Pons (tissue), 1 donor: Measurements from ENCODE around the gene C10orf95.

Source experiments
- DNase-seq: peaks from one replicate; pipeline ENCODE4 v3.0.0-alpha.2; 2016; ENCODE audit warnings: low spot score

C10orf95 gene

DNA sequence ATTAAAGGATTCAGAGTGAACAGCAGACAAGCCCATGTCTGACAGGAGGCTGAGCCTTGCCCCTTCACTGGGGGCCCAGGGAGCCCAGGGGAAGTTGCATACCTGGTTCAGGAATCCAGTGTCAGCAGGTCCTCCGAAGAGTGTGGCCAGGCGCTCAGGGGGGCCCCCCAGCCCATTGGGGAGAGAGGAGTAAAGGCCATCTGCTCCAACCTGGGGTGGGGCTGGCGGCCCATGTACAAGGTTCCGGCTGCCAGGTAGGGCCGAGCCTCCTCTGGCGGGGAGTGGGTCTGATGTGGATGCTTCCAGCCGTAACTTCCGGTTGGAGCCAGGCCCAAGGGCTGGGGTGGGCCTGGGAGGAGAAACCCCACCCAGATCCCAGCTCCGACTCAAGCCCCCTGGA lies 35.1 kb downstream of the C10orf95 start:
- no peak for DNase-seq

DNA sequence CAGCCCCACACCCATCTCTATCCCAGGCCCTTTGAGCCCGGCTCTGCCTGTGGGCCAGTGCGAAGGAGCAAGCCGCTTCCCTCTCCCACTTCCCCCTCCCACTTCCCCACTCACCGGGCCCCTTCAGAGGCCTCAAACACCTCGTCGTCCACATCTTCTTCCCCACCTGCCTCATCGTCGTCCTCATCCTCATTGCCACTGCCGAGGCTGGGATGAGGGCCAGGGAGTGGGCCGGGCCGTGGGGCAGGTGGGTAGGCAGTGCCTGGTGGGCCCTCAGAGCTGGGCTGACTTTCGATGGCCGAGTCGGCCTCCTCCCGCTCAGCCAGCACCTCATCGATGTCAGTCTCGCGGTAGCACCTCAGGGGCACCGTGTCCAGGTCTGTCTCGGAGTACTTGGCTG lies 36.6 kb downstream of the C10orf95 start:
- no peak for DNase-seq

DNA sequence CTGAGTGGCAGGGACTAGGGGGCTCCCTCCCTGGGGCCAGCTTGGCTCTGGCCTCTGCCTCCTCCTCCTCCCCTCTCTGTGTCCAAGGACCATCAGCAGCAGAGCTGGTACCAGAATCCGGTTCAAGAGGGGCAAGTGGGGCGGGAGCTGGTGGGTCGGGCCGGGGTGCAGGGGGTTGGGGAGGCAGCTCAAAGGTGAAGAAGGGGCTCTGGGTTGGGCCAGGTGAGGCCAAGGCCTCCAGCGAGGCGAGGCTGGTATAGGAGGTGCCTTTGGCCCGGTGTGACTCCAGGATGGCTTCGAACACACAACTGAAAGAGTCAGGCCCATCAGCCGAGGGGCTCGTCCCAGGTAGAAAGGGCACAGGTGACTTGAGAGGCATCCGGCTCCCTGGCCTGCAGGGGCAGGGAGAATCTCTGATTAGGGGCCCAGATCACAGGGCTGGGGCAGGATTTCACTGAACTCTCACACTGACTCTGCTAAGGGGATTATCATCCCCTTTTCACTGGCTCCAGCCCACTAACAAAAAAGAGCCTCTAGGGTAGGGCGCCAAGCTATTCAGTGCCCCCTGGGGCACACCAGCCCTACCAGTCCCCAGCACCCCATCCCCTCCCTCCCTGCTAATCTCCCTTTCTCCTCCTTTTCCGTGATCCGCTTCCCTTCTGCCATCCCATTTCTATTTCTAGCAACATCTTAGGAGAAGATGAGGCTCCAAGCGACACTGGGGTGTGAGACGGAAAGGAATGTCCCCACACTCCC lies 37.4 kb downstream of the C10orf95 start:
- no peak for DNase-seq

DNA sequence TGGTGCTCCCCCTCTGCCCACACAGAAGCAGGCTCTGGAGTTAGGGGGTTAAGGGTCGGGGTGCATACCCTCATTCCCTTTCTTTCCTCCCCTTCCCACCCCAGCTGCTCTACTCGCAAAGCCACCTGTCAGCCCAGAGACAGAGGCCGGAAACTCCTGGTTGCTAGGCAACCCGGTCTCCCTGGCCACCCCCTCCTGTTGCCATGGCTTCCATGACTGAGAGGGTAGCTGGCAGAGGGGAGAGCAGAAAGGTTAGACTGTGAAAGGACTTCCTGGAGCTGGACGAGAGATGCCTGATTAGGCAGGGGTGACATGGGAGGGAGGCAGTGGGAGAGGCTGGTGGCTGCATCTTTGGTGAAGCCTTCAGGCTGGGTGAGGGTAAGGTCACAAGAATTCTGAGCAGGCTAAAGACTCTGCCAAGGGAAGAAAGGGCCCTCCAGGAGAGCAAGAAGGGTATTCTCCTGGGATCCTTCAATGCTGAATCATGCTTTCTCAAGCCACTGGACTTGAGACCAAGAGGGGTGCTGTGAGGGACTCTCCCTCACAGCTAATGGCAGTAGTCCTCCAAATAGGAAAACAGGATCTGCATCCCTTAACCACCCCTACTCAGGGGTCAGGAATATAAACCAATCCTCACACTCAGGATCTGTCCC lies 38.2 kb downstream of the C10orf95 start:
- DNase-seq: no peak

DNA sequence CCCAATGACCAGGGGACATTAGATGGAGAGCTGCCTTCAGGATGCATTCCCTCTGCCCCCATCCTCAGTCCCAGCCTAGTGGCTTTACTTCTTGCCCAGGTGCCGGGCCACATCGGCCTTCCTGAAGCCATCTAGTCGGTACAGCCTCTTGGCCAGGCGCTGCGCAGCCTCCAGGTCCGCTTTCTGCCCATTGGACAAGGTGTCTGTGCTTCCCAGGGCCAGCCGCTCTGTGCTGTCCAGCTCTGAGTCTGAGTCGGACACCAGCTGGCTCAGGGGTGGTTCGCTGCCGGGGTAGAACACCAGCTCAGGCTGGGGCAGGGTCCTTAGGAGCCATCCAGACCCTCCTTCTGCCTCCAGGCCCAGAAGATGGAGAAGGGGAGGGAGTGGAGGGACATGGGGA lies 39.0 kb downstream of the C10orf95 start:
- DNase-seq: no peak

DNA sequence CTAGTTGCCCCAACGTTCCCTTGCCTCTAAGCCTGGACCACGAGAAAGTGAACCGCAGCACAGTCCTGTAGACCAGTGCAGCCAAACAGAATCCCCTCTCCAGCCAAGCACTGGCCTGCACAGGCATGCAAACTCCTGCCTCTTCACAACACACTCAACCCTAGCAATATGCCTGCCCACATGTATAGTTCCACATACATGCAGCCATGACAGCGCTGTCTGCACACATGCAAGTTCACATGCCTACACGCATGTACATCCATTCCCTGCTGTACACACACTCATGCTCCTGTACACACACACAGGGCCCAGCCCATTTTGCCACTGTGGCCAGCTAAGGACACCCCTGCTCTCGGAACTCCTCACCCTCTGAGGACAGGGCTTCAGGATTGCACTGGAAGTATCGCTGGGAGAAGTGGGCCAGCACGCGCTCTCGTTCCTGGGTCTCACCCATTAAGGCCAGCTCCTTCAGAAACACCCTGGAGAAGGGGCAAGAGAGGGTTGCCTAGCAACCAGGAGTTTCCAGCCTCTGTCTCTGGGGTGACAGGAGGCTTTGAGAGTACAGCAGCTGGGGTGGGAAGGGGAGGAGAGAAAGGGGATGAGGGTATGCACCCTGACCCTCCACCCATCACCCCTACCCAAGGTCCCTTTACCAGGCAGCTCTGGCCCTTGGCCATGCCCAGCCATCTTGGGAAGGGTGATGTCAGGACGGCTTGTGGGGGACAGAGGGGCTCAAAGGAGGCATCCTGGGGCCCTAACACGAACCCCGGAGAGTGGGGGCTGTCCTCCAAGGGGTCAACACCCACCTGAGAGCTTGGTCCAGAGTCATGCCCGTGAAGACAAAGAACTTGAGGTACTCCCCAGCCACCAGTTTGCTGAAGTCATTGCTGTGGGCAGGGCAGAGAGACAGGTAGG lies 39.7 kb downstream of the C10orf95 start:
- no peak for DNase-seq

DNA sequence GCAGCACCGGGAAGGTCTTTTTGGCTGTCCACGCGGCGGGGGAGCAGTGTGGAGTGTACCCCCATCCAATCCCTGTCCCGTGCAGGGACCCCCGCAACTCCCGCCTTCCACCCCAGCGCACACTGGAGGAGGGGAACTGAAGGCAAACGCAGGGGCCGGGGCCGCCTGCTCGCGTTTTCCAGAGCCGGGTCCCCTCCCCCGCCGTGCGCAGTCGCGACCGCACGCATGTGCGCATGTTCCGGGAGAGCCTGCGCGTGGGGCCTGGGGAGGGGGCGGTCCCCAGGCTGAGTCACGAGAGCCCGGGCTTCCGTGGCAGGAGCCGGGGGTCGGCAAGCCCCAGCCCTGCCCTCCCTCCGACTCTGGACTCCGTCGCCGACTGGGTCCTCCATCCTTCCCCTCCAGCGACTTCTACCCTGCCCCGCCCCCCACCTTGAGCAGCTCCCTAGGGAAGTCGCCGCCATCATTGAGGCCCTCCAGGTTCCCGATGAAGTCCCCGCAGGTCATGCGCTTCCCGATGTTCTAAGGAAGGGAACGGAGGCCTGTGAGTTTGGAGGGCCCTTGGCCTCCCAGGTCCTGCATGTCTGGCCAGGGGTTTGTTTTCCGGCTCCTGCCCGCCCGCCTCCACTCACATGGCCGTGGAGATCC lies 40.8 kb downstream of the C10orf95 start:
- DNase-seq: no peak

DNA sequence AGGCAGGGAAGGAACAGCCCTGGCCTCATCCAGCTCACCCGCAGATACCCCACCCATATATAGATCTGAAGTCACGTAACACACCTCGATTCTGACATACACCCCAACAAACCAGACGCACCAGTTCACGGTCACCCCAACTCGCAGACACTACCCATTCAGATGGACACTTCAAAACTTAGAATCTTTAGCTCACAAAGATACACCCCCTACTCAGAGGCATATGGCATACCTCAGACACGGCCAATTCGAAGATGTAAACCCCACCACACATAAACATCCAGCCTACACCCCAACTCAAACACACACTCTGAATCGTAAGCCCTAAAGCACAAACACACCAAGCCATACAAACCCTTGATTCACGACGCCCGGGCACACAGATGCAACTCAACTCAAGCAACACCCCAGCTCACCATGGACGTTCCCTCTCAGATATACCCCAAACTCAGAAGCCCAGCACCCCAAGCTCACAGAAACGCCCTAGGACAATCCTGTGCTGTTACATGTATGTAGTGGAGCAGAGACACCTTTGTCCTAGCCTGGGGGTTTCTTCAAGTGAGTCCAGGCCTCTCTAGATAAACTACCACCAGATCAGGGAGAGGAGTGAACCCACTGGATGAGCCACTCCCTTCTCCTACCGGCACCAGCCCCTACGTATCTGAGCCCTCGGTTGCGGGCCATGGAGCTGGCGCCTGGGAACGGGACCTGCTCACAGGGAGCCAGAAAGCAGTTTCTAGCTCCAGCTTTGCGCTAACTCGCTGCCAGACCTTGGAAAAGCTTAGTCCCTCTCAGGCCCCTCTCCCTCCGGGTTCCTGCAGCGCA lies 41.5 kb downstream of the C10orf95 start:
- no peak for DNase-seq

DNA sequence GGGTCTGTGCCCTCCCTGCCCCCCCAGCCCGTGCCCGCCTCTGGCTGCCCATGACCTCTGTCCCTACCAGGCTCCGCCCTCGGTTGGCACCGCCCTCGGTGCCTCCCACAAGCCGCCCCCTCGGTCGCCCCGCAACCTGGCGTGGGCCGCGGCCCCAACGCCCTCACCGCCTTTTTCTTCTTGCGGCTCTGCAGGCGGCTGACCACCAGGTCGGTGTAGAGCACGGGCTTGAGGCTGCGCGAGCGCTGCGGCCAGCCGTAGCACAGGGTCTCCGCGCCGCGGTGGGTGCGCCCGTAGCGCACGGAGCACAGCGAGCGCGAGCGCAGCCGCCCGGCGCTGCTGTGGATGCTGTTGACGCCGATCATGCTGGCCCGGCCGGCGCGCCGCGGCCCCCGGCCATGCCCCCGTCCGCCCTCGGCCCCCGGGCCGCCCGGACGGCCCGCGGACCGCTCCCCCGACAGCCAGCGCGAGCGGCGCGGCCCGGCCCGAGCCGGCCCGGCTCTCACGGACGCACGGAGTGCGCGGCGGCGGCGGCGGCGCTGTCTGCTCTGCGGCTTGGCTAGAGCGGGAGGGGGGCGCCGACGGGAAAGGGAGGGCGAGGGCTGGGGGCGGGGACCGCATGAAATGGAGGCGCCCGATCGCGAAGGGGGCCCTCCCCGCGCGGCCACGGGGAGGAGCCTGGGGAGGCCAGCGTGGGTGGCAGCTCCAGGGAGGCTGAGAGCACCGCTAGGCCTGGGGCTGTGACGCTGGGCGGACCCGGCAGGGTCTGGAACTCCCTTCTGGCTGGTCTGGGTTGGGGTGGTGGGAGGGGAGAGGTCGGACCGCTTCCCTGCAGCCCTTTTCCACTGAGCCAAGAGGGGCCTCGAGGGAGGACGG lies 42.4 kb downstream of the C10orf95 start:
- no peak for DNase-seq

DNA sequence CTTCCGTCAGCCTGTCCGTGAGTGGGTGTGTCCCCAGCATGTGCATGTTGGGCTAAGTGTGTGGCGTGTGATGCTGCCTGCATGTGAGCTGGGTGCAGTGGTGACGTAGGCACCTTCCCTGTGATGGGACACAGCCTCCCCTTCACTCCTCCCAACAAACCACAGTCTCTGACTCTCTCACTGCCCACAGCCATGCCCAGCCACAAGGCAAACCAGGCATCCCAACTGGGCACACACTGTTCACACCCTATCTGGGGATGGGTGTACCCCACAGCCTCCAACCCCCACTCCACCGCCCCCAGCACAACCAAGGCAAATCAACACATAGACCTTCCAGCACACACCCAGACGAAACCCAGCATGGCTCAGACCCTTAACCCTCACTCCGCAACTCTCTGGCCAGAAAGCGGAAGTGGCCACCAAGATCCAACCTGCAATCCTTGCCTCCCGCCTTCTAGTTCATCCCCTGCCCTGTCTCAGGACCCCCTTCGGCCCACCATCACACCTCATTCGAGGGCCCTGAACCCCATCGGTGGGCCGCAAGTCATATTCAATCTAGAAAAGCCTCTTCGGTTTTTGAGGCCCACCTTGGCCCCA lies 43.1 kb downstream of the C10orf95 start:
- no peak for DNase-seq

DNA sequence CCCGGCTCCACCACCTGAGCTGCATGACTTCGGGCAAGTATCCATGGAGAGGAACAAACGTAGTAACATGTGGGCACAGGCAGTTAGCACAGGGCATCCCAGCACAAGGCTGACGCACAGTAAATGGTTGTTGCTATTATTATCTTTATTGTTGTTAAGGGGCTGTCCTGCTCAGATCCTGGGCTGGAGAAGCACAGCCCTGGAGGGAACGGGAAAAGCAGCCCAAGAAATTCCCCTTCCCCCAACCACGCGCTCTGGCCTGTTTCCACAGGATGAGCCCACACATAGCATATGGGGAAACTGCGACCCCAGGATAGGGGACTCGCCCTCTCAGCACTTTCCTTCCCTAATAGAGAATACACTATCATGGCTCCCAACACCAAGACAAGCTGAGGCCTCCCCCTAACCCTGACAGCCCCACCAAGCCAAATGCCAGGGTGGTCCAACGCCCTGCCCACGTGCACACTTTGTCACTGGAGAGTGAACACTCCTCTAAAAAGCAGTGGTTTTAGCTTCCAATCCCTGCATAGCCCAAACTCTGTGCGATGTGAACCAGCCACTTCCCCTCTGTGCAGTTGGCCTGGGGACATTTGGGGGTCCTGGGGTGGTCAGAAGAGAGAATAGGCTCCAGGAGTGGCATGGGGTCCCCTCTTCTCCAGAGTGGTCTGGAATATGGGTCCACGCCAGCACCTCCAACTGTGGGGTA lies 43.8 kb downstream of the C10orf95 start:
- DNase-seq: no peak

DNA sequence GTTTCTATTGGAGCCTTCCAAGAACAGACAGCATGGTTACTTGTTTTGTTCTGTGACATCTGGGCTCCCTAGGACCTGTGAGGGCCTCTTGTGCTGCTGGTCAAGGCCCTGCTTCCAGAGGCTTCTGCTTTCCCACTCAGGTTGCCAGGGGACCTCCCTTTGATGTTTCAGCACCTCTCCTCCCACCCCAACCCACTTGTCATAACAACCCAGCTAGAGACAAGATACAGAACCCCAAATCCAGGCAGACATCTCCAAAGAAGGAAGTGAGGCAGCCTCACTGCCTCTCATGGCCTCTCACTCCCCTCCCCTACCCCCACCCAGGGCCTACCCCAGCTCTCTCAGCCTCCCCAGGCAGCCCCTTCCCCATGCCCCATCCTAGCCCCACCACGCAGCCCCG lies 44.5 kb downstream of the C10orf95 start:
- DNase-seq: no peak

DNA sequence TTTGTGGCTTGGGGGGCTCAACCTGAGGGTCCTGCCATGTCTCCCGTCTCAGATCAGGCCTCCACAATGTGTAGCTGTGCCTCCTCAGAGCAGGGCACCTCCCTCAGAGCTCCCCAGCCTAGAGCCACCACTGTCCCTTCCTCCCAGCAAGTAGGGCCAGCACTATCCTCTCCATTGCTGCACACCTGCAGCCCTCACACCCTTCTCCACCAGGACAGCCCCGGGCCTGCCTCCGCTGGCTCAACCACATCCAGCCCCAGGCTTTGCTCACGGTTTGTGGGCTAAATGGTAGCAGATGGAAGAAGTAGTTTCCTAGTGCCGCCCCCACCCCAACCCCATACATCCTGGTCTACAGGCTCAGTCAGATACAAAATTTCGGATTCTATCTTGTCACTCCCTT lies 45.7 kb downstream of the C10orf95 start:
- no peak for DNase-seq

DNA sequence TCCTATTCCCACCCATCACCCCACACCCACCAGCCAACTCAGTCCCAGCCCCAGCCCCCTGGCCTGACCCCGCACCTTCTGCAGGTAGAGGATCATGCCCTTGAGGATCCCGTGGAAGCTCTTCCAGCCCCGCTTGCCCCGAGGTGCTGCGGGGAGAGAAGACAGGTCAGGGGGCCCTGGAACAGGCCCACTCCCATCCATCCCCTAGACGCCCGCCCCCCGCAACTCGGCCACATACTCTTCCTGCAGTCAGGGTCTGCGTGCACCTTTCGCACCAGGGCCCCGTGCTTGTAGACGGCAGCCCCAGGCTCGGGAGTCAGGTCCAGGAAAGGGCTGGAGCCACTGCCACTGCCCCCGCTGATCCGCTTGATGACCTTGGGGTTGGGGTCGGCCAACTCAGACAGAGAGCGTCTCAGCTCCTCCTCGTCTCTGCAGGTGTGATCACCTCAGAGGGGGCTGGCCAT lies 46.2 kb downstream of the C10orf95 start:
- DNase-seq: no peak

DNA sequence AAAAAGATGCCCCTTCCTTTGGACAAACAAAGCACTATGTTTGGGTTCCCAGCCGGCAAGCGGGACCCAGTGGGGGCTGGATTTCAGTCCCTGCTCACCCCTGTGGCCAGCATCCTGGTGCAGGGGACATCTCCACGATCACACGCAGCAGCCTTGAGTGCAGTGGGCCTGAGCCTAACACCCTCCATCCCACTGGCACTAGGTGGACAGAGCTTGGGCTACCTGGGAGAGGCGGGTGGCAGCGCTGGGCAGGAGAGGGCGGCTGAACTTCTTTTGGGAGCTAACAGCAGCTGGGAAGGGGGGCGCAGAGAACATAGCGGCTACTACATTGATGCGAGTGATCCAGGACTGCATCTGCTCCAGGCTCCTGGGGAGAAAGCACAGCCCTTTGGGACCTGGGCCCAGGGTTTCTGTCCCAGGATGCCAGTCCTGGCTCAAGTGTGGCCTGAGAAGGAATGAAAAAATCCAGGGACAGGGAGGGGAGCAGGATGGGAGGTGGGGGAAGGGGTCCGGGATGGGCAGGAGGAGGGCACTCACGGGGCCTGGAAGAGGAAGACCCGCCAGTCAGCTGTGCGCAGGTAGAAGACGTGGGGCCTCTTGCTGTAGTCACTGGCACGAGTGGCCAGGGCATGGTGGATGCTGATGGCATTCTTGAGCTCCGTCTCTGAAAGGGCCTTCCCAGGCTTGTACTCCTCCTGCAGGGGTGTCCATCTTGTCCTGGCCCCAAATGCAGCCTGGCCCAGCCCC lies 46.8 kb downstream of the C10orf95 start:
- no peak for DNase-seq

DNA sequence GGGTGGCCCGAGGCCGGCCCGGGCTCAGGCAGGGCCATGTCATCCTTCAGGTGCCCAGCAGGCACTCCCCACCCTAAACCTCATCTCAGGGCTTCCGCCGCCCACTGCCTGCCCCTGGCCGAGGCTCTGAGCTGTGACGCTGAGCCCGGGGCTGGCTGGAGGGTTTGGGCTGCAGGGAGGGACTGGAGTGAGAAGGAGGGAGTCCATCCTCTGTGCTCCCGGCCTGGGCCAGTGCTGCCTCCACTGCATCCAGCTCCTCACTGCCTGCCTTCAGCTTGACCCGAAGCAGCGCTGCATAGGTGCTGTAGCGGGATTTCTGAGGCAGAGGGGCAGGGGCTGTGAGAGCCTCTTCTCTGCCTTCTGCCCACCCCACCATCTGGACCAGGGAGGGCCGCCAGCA lies 48.2 kb downstream of the C10orf95 start:
- DNase-seq: no peak

DNA sequence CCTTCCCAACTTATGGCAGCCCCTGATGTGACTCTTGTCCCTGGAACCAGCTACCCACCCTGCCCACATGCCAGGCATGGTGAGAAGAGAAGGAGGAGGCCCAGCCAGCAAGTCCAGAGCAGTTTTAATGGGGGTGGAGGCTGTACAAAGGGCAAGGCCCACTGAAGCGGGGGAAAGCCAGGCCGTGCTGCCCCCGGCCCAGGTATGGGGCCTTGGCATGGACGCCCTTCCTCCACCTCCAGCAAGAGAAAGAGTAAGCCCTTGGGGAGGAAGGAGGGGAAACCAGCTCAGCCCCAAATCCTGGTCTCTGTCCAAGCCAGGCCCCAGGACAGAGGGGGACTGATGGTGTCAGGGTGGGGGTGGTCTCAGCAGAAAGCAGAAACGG lies 48.8 kb downstream of the C10orf95 start:
- no peak for DNase-seq

DNA sequence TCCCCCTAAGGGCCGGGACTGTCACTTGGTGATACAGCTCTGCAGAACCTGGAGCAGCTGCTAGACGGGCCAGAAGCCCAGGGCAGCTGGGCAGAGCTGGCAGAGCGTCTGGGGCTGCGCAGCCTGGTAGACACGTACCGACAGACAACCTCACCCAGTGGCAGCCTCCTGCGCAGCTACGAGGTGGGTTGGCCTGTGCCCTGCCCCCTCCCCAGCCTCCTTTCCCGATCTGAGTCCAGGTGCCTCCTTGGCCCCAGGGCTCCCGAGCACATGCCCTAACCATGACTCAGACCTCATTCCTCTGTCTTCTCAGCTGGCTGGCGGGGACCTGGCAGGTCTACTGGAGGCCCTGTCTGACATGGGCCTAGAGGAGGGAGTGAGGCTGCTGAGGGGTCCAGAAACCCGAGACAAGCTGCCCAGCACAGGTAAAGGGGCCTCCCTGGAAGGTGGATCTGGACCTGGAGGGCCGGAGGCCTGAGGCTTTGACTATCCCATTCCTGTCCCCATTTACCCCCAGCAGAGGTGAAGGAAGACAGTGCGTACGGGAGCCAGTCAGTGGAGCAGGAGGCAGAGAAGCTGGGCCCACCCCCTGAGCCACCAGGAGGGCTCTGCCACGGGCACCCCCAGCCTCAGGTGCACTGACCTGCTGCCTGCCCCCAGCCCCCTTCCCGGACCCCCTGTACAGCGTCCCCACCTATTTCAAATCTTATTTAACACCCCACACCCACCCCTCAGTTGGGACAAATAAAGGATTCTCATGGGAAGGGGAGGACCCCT lies 49.4 kb downstream of the C10orf95 start:
- DNase-seq: no peak
